GM18951 (cell line): ENCODE data around the gene TUBE1.
"Not testable (repeated sequence)": the region's sequence is repeated elsewhere in the genome, so short reads cannot be mapped to it uniquely, and the experiment has no call there.

Experiments used
- POLR2A ChIP-seq: IDR thresholded peaks from 4 replicates; pipeline ENCODE4 v1.6.1; 2011; ENCODE audit warnings: mild to moderate bottlenecking; ENCODE audit not compliant: insufficient read length, insufficient read depth; ENCODE audit errors: extremely low read depth
- in situ Hi-C: fragments of 300-500 bp; cut with MboI; formaldehyde crosslinking; loops from one replicate; pipeline ENCODE4 v1.12.0; 2022; ENCODE audit warnings: low sequenced_read_pairs, mixed read lengths, inconsistent platforms; ENCODE audit not compliant: unreplicated experiment

Gene TUBE1

DNA sequence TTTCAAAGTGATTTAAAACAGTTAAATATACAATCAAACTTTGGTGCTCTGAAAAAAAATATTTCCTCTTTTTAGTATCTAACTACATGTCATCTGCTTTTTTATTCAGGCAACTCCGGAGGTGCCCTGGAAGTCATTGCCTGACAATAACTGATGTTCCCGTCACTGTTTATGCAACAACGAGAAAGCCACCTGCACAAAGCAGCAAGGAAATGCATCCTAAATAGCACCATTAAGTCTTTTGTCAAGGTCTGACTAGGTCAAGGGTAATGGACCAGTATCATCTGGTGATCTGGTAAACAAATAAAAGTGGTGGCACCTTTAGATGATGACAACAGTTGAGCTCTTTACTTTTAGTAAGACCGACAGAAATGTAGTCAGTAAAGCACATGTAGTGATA is 13.3 kb upstream of the TUBE1 start:
- TF ChIP-seq POLR2A: no peak
- in situ Hi-C loops: no loop called here

DNA sequence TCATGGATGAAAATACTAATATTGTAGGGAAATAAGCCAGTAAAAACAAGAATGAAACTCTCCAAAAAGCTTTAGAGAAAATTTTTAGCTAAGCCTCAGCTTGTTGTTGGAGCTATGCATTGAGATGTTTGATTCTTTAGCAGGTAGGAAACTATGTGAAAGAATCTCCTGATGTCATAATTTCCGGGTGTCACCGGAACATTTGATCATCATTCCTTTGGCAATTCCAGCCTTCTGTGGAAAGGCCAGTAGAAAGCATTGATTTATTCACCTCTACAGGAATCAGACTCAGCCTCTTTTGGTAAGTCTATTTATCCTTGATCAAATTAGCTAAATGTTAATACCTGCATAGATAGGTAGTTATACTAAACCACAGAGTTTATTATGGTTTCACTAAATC is 9.6 kb upstream of the TUBE1 start:
- in situ Hi-C loops: no loop called here
- no peak for TF ChIP-seq POLR2A

DNA sequence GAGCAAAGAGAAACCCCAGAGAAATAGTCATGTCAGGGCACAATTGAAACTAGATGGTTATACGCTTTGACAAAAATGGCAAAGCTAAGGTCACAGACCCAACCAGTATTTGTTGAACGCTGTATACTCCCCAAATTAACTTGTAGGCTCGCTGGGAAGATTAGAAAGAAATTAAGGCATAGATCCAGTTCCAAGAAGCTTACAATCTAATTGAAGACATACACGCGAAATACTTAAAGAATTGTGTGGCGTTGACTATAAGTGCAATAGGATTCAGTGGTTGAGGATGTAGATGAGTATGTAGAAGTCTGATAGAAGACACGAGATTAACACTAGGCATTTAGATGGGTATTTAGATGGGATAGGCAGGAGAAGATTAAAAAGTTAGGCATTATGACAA is 634 bp upstream of the TUBE1 start:
- in situ Hi-C loops: no loop called here
- TF ChIP-seq POLR2A: no peak

GRCh38 chr6:112086744-112087135 is 542 bp downstream of the TUBE1 start:
- in situ Hi-C loops: no loop called here
- TF ChIP-seq POLR2A: no peak

- in situ Hi-C loops: no loop called here
These were observed 1.8 kb downstream of the TUBE1 start for GRCh38 chr6:112085286-112086065.

DNA sequence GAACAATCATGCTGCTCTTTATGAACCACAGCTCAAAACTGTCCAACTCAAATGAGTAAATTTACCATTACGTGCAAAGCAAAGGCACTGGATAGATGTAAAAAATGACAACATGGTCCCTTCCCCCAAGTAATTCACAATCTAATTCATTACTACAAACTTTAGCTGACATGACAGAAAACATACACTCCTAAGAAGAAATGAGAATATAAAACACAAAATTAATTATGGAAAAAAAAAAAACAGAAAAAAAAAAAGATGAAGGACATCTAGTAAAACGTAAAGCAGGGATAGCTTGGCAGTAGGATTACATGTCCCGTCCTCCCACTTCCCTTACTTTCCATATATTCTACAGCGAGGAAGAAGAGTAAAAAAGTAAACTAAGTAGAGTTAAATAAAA is 5.7 kb downstream of the TUBE1 start:
- no peak for TF ChIP-seq POLR2A
- in situ Hi-C loops: no loop called here

More at GRCh38 chr6:112085286-112086065, 1.8 kb downstream of the TUBE1 start:
- no peak for TF ChIP-seq POLR2A

- in situ Hi-C loops: no loop called here
- TF ChIP-seq POLR2A: no peak
These were observed 20.7 kb downstream of the TUBE1 start for GRCh38 chr6:112066606-112067005.

GRCh38 chr6:112065426-112065986 is 21.8 kb downstream of the TUBE1 start:
- in situ Hi-C loops: no loop called here
- TF ChIP-seq POLR2A: no peak

- TF ChIP-seq POLR2A: no peak
- in situ Hi-C loops: no loop called here
These were observed 24.3 kb downstream of the TUBE1 start for GRCh38 chr6:112062966-112063365.

- TF ChIP-seq POLR2A: no peak
- in situ Hi-C loops: no loop called here
These were observed 25.7 kb downstream of the TUBE1 start for GRCh38 chr6:112061605-112062004.

DNA sequence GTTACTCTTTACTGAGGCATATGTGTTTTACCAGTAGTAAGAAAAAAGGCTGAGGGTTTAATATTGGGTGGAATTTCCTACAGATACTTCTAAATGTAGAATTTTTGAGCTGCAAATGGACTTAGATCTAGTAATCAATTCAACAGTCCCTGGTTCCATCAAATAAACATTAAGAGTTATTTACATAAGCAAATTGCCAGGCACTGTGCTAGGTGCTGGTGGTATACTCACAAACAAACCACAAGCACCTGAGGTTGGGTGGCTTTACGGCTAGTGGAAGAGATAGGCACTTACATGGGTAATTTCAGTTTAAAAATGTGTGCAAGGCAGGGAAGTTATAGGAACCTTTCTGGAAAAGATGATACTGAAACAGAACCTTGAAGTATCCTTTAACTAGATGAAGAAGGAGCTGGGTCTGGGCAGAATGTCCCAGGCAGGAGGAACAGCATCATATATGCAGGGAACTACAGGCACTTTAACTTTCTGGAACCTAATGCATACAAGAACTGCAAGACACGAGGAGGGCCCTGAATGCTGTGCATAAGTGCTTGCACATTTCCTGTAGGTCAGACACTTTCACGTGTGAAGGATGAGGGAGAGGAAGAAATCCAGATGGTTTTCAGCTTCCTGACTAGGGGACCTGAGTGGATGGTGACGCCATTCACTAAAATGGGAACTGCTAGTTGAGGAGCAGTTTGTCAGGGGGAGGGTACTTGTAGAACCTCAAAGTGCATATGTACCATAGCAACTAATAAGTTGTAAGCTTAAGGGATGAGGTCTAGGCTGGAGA is 28.8 kb downstream of the TUBE1 start:
- no peak for TF ChIP-seq POLR2A
- in situ Hi-C loops: no loop called here

- in situ Hi-C loops: no loop called here
- no peak for TF ChIP-seq POLR2A
These were observed 32.6 kb downstream of the TUBE1 start for GRCh38 chr6:112054555-112055190.

DNA sequence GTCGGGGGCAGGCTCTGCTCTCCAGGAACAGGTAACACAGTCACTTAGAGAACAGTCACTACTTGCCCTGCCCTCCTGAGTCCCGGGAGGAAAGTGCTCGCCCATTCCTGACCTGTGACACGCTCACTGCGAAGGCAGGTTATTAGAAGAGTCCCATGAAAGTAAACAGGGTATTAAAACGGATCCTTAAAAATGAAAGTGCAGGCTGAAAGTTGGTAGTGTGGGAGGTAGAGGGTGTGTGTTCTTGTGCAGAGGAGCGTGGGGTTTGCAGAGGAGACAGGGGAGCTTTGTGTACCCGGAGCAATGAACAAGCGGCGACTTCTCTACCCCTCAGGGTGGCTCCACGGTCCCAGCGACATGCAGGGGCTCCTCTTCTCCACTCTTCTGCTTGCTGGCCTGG is 33.3 kb downstream of the TUBE1 start, which contains the start of gene CCN6:
Gene CCN6 (plus strand): TSS at position 104 of the 400 bp plus-strand sequence. CDS start 254 bp downstream, at position 358.
- in situ Hi-C loops: no loop called here
- TF ChIP-seq POLR2A: no peak

DNA sequence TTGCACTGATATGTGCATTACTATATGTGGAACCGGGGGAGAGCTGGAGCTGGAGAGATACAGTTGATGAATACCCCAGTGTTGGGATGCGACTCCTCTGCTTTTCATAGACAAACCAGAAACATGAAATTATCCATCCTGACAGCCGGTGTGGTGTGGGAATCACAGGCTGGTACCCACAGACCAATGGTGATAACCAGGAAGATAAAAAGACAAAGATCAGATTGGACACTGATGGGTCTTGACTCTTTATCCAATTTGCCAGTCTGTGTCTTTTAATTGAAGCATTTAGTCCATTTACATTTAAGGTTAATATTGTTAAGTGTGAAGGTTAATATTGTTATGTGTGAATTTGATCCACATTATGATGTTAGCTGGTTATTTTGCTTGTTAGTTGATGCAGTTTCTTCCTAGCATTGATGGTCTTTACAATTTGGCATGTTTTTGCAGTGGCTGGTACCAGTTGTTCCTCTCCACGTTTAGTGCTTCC is 36.0 kb downstream of the TUBE1 start:
- in situ Hi-C loops: not testable (repeated sequence)
